SH-SY5Y (cell line): Measurements from ENCODE around the gene TSHR.

Experiments used
- GATA2 ChIP-seq: IDR thresholded peaks from 2 replicates; pipeline ENCODE4 v1.6.1; 2011; ENCODE audit warnings: mild to moderate bottlenecking, low read depth, low read length
- GATA3 ChIP-seq: IDR thresholded peaks from 2 replicates; pipeline ENCODE4 v1.6.1; 2011; ENCODE audit warnings: low read depth, mild to moderate bottlenecking, low read length, moderate library complexity

GRCh38 chr14:81113176-81113575 is 157.8 kb downstream of the TSHR start:
- no peak for TF ChIP-seq GATA2
- no peak for TF ChIP-seq GATA3
